CD4-positive, alpha-beta T cell treated with Interleukin-1 beta for 1 hour (primary cell): Measurements from ENCODE around the gene AGTRAP.

ENCODE experiments used
- DNase-seq, 2 donors: peaks; one replicate each; pipeline ENCODE4 v3.0.0-alpha.2; 2020 to 2022

The AGTRAP gene

GRCh38 chr1:11707621-11708276, 28.2 kb upstream of the AGTRAP start:
- no peak for DNase-seq

DNA sequence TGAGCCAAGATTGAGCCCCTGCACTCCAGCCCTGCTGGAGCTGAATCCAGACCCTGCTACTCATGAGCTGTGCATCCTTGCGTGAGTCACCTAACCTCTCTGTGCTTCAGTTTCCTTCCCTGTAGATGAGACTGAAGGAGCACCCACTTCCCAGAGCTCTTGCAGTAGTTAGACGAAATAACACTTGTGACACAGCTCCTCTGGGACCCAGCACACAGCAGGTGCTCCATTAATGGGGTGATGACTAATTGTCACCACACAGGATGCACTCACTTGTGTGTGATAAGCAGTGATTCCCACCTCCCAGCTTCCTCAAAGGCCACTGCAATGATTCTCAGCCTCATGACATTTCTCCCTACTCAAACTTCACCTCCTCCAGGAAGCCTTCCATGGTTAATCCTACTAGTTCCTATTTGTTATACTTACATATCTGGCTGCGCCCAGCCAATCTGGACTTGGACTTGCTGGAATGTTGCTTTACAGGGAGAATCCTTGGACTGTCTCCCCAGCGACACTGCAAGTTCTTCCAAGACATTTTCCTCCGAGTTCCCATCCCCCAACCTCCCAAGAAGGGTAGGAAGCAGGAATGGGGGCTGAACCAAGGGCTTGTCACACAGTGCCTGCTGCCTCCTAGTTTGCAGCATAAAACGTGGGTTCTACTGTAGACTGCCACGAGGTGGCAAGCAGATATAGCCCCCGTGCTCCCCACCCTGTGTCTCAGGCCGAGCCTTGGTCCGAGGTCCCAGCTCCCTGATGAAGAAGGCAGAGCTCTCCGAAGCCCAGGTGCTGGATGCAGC, 27.2 kb upstream of the AGTRAP start:
- no peak for DNase-seq

- DNase-seq = no peak
Measured at GRCh38 chr1:11711490-11711889, 24.4 kb upstream of the AGTRAP start.

- DNase-seq = no peak
Measured at GRCh38 chr1:11712285-11712684, 23.7 kb upstream of the AGTRAP start.

GRCh38 chr1:11713095-11713494, 22.8 kb upstream of the AGTRAP start:
- DNase-seq = no peak

- no peak for DNase-seq
Measured at GRCh38 chr1:11714831-11715575, 20.9 kb upstream of the AGTRAP start.

DNA sequence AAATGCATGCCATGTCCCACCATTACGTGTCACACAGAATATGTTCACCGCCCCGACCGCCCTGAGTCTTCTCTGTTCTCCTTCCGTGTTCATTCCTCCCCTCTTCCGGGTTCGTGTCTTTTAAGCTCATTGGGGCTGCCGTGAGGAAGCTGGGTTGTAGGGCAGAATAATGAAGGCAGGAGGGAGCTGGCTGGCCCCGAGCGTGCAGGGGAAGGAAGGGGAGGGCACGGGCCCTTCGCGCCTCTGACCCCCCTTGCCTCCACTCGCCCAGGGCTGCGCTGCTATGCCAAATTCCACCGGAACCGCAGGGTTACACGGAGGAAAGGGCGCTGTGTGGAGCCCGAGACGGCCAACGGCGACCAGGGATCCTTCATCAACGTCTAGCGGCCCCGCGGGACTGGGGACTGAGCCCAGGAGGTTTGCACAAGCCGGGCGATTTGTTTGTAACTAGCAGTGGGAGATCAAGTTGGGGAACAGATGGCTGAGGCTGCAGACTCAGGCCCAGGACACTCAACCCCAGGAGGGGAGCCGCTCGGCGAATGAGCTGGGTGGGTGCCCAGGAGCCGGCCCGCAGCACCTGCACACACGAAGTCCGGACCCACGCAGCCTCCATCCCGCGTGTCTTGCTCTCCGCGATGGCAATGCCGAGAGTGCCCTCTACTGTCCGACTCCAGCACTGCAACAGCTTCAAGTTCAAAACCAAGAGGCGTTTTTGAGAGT, 16.5 kb upstream of the AGTRAP start:
- DNase-seq = peak; percentile 85 to 86

DNA sequence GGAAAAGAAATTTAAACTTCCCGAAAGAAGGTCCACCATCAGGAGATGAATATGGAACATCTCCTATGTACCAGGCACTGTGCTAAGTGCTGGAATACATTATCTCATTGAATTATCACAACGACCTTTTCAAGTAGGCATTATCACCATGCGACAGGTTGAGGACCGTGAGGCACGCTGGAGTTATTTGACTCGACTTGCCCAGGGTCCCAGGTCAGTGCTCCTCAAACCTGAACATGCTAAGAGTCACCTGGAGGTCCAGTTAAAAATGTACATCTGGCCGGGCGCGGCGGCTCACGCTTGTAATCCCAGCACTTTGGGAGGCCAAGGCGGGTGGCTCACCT, 15.9 kb upstream of the AGTRAP start:
- DNase-seq = no peak

DNA sequence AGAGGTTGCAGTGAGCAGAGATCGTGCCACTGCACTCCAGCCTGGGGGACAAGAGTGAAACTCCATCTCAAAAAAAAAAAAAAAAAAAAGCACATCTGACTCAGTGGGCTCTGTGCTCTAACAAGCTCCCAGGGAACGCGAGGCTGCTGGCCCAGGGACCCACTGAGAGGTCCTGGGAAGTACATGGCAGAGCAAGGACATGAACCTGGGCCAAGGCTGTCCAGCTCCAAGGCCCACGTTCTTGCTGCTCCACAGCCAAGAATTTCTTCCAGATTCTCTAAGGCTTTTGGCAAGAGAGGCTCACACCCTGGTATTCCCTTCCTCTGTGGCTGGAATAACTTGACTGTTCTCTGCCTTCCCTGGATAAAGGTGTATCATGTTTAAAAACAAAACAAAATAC, 15.4 kb upstream of the AGTRAP start:
- no peak for DNase-seq

DNA sequence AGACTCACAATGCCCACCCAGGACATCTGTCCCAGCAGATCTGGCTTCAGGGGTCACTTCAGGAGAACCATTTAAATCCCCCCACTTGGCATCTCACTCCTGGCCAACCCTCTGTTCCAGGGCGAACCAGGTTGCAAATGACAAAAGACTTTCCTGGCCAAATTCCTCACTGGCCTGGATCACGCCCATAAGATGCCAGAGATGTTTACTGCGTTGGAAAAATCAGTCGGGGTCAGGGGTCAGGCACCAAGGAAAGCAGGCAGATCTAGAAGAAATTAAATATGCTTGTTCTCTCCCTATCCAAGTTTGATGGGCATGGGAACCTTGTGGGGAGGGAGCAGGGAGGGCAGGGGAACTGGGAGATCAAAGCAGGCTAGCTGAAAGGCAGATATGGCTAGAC, 14.6 kb upstream of the AGTRAP start:
- DNase-seq = no peak

GRCh38 chr1:11722538-11722937, 13.4 kb upstream of the AGTRAP start:
- no peak for DNase-seq

DNA sequence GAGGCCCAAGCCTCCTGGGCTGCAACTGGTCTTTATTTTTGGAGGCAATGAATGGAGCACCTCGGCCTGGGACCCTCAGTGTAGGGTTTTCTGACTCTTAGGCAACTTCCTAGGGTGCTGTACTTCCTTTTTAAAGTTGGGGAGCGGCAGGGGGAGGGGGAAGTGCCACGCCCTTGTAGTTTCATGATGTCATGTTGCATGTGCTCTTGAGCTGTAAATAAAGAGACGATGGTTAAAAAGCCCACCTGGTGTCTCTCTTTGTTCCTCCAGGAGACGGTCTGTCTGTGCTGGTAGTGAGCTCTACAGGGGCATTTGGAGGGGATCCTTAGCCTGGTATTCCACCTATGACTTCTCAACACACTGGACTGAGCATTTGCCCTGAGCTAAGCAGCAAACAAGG, 10.3 kb upstream of the AGTRAP start:
- DNase-seq = peak in 1 of 2 donors; percentile 52

GRCh38 chr1:11727119-11727518, 8.8 kb upstream of the AGTRAP start:
- no peak for DNase-seq

GRCh38 chr1:11728126-11728806, 7.7 kb upstream of the AGTRAP start:
- DNase-seq = no peak

DNA sequence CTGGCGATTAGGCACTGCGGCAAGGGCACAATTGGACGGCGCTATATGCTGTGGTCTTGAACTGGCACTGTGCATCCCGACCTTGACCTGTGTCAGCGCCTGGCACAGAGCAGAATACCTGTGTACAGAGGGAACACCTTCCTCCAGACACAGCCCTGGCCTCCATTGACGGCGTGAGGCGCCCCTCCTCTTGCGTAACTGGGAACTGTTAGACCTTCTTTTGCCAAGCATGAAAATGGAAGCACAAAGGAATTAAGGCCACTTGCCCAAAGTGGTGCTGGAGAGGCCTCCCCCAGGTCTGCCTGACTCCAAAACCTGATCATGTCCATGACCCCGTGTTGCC, 6.8 kb upstream of the AGTRAP start:
- no peak for DNase-seq

DNA sequence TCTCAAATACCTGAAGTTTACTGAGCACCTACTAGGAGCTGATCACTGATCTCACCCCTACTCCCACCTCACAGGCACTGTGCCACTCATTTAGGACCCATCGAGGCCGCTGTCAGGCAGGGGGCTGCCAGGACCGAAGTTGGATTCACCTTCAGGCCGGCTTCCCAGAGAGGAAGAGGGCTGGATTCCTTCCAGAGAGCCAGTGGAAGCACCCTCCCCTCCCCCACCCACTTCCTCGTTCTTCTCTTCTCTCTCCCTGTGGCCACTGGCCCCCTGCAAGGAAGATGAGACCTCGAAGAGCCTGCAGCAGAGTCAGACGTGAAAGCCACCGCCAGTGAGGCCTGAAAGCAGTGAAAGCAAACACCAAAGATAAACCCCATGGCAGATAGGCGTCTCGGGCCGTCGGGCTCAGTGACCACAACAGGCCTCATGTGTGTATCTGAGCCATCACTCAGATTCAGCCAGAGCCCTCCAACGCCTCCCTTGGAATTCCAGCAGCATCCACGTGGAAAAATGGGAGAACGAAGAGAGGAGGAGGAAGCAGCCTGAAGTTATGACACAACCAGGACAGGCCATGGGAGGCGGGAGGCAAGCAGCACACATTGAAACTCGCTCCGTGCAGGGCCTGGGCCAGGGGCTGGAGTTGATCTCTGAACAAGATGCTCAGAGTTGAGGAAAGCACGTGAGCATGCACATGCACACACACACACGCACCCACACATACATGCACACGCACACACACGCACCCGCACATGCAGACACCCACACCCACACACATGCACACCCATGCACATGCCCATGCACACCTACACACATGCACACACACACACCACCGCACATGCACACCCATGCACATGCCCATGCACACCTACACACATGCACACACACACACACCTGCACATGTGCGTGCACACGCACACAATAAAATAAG, 6.2 kb upstream of the AGTRAP start:
- DNase-seq = no peak

- peak; percentile 58 to 60 for DNase-seq
Measured at GRCh38 chr1:11730429-11730891, 5.5 kb upstream of the AGTRAP start.

DNA sequence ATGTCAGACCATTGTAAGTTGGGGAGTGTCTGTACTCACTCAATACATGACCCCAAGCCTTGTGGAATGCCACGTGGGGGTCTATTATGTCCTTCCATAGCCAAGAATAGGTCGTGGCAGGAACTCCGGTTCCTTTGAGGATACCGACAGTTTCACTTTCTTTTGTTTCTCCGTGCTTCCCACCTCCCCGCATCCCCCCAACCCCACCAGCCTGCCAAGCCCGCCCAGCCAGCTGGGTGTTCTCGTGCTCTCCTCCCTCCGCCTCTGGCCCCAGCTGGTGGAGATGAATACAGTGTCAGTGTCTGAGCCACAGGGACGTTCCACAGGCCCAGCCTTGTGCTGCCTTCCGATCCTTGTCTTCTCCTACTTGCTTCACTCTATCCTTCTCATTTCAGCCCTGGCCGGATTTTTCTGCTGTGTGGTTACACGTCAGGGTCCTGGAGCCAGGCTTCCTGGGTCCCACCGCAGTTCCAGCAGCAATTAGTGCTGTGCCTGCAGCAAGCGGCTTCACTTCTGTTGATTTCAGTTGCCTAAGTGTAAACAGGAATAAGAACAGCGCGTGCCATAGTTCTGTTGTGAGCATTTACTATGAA, 4.1 kb upstream of the AGTRAP start:
- DNase-seq = peak; percentile 25 to 27

DNA sequence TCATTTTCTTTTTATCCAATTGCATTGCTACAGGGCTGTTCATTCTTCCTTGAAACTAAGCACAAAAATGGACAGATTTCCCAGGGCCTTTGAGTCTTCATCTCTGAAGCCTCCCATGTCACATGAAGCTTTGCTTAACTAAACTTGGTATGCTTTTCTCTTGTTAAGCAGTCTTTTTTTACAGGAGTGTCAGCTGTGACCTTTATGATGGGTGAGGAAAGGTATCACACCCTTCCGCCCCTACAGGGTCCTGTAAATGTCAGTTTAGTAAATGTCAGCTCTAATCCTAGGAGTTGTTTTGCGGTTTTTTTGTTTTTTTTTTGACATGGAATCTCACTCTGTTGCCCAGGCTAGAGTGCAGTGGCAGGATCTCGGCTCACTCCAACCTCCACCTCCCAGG, 2.6 kb upstream of the AGTRAP start:
- DNase-seq = no peak

DNA sequence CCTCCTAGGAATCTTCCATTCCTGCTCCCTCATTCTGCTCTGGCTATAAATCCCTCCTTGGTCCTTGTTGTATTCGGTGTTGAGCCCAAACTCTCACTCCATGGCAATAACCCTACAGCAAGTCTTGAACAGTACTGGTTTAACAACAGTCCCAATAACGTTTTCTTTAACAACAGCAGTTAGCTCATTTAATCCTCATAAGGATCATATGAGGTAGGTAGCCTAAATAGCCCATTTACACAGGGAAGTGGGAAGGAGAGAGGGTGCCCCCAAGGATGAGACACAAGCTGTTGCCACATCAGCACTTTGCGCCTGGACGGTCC, 444 bp upstream of the AGTRAP start:
- no peak for DNase-seq
